ENCODE measurements around the gene PRXL2B. TPM values are rescaled to one million over a fixed set of nuclear protein-coding genes. Genes with fewer than 3 reads are reported as not detected.
A peak's percentile ranks its signal among the peaks of the same experiment; 100 is the strongest.

PRXL2B gene
- total RNA-seq, 4 donors from 2014 or later, result 7.1 to 19.2 (median 8.8) TPM

DNA sequence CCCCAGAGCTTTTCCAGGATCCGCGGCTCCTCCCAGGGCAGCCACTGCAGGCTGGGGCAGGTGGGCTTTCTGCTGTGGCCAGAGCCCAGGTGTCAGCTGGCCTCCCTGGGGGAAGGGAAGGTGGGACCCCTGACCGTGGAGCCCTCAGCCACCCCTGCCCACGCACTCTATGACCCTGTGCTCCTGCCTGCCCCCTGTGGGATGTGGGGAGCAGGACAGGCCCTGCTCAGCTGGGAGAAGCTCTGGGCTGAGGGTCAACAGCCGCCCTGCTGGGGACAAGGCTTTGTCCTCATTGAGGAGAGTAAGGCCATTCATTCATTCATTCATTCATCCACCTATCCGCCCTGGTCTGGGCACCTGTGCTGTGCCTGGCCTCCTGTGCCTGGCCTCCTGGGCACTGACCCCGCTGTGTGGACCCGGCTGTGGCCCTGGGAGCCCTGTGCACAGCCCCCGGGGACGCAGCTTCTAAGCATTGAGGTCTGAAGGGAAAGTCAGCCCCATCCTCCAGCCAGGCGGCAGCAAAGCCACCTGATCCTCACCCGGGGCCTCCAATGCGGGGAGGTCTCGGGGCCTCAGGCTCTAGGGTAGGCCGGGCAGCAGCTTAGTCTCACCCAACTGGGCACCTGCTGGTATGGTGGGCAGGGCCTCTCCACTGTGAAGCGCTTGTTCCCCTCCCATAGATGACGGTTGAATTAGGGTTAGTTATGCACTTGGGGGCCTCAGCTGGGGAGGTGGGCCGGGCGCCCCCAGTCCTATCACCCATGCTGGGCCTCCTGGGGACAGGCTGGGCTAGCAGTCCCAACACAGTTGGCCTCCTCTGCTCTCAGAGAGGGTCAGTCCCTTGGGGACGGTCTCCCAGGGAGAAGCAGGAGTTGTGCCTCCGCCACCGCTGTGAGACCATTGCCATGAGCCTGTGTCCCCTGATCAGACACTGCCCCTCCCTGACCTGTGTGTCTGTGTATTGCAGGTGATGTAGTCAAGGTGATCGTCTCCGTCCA lies 24.4 kb upstream of the PRXL2B start:
- peak; percentile 6 for ATAC-seq (ENCODE audit: low FRiP score)
- no peak for DNase-seq (ENCODE audit: low spot score)
- TF ChIP-seq, protein P1, sequence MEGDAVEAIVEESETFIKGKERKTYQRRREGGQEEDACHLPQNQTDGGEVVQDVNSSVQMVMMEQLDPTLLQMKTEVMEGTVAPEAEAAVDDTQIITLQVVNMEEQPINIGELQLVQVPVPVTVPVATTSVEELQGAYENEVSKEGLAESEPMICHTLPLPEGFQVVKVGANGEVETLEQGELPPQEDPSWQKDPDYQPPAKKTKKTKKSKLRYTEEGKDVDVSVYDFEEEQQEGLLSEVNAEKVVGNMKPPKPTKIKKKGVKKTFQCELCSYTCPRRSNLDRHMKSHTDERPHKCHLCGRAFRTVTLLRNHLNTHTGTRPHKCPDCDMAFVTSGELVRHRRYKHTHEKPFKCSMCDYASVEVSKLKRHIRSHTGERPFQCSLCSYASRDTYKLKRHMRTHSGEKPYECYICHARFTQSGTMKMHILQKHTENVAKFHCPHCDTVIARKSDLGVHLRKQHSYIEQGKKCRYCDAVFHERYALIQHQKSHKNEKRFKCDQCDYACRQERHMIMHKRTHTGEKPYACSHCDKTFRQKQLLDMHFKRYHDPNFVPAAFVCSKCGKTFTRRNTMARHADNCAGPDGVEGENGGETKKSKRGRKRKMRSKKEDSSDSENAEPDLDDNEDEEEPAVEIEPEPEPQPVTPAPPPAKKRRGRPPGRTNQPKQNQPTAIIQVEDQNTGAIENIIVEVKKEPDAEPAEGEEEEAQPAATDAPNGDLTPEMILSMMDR (IDR thresholded peaks at IDR 0.05), result no peak

- TF ChIP-seq, protein P1 (IDR thresholded peaks at IDR 0.05), result no peak
- DNase-seq (ENCODE audit: low spot score) (no peak), ATAC-seq (ENCODE audit: low FRiP score) (no peak)
These were observed 23.4 kb upstream of the PRXL2B start for GRCh38 chr1:2563205-2563604.

GRCh38 chr1:2564006-2564814 lies 22.4 kb upstream of the PRXL2B start:
- TF ChIP-seq, protein P1 (IDR thresholded peaks at IDR 0.05), result no peak
- ATAC-seq (ENCODE audit: low FRiP score), result no peak

DNA sequence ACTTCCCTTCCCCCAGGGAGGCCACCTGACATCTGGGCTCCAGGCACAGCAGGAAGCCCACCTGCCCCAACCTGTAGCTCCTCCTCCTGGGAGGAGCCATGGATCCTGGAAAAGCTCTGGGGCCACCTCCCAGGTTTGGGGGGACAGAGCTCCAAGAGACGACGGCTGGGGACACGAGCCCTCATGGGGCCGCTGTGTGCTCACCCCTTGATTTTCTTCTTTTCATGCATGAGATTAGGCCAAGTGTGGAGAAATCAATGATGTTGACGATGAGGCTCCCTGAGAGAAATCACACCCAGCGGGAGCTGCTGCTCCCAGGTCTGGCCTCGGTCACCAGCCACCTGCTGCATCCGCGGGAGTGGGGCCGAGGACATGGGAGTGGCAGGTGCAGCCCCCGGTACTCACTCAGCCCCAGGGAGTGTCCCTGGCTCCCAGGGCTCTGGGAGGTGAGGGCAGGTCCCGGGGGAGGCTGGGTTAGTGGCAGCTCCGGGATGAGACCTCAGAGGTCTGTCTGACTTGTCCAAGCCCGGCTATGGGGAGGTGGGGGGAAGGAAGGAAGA lies 21.7 kb upstream of the PRXL2B start:
- DNase-seq (ENCODE audit: low spot score) (no peak), ATAC-seq (ENCODE audit: low FRiP score) (no peak)
- TF ChIP-seq, protein P1 (IDR thresholded peaks at IDR 0.05), result no peak

More at GRCh38 chr1:2564006-2564814, 22.4 kb upstream of the PRXL2B start:
- DNase-seq (ENCODE audit: low spot score), result no peak

- DNase-seq (ENCODE audit: low spot score) (no peak), ATAC-seq (ENCODE audit: low FRiP score) (no peak)
- TF ChIP-seq, protein P1 (IDR thresholded peaks at IDR 0.05), result no peak
These were observed 20.2 kb upstream of the PRXL2B start for GRCh38 chr1:2566101-2567045.
